H4 (cell line): ENCODE data around the gene RXRA. TPM values are rescaled to one million over a fixed set of nuclear protein-coding genes. Genes with fewer than 3 reads are reported as not detected.

Experiments
- DNase-seq: peaks from one replicate; pipeline ENCODE4 v3.0.0-alpha.2; 2015; ENCODE audit warnings: low spot score
- total RNA-seq: library from RNA; depleted of rRNA; stranded (reverse); fragments of >200 nt; shearing (Covaris generic); gene quantifications from 2 replicates; pipeline ENCODE4 v1.2.3, GENCODE V29; 2014

Gene RXRA
- total RNA-seq, 1 experiment from 2014 or later = 11.2 TPM

DNA sequence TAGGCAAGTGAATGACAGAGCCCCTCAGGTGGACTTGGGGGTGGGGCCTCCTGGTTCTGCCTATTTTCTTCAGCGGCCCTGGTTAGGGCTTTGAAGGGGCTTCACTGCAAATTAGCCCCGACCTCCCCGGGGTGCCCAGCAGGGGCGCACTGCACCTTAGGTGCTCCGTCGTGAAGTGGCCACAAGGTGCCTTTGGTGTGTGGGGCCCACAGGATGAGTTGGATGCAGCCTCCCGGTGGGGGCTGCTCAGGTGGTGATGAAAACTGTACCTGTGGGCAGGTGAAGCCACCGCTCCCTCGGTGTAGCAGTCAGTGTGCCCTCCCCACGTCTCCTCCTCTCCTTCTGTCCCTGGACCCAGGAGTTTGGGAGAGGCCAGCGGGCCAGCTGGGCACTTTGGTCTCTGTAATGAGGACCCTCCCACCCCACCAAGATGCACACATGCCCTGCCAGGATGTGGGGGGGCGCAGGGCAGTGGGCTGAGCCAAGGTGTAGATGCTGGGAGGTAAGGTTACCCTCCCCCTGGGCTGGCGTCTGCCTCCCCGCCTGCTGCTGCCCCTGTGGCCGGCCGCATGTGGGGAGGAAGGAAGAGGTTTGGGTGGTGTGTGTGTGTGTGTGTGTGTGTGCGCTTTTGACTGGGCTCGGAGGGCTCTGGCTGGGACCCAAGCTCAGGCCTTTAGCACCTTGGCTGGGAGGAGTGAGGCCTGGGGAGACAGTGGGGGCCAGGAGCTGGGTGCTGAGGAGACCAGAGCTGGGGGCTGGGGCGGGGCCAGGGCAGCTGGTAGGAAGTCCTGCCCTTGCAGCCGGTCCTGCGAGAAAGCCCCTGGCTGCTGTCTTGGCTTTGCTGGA lies 55.6 kb downstream of the RXRA start:
- DNase-seq = peak; percentile 65

DNA sequence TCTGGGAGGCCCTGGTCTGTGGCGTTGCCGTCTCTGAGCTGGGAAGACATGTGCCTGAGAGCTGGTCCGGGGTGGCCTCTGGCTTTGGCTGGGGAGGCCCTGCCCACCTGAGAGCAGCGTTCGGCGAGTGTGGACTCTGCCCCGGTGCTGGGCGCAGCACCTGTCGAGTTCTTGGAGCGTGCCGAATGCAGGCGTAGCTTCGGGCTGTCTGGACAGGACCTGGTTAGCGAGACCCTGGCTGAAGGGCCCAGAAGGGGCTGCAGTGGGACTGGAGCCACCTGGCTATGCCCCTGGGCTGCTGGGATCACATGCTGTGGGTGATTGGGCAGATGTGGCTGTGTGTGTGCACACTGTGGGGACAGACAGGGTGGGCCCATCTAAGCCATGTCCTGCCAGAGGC lies 56.5 kb downstream of the RXRA start:
- no peak for DNase-seq

DNA sequence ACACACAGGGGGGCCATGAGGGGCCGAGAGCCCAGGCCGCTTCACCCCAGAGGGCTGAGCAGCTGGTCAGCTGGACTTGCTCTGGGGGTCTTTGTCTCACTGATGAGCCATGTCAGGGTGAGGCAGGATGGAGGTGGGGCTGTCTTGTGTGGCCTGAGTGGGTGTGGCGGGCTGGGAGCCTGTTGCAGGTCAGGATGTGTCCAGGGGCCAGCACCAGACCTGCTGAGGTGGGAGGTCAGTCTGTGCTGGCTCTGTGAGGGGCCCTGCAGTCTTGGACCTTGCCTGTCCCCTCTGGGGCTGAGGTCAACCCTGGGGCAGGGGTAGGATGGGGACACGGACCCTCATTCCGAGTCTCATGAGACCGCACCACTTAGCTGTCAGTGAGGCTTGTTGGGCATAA lies 56.9 kb downstream of the RXRA start:
- DNase-seq = no peak

DNA sequence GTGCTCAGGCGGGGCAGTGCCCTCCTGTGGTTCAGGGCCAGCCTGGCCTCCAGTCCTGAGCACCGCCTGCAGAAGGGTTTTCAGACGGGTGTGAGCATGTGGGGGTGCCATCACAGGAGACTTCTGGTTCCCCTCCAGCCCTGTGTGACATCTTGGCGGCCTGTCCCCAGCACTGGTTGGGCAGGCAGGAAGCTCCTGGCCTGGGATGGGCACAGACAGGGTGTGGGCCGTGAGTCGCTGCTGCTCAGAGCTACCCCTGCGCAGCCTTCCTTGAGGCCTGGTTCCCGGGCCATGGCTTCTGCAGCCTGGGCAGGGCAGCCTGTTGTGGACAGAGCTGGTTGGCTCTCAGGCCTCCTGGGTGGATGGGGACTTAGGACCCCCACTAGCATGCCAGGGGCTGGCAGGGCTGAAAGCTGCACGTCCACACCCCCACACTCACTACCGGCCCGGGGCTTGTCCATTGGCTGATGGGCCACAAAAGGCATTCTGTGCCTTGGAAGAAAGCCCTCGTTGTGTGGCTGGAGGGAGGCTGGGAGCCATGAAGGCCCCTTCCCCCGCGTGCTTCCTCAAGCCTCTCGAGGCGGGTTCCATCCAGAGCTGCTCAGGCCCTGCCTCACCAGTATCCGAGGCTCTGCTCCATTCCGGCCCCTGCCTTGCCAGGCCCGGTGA lies 58.7 kb downstream of the RXRA start:
- DNase-seq = no peak

DNA sequence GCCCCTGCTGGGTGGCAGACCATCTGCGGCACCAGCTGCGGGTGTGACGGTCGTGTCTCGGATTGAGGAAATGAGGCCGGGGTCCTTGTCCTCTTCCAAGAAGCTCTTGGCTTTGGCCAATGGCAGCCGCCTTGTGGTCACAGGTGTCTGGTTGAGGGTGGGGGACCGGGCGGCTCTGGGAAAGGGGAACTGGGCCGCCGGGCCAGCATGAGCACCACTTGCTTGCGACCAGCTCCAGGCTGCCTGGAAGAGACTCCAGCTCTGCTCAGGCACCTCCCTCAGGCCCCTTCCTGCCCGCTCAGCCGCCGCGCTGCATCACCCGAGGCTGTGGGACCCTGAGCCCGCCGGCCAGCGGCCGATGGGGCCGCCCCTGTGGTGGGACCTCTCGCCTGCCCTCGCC lies 59.7 kb downstream of the RXRA start:
- DNase-seq = no peak

DNA sequence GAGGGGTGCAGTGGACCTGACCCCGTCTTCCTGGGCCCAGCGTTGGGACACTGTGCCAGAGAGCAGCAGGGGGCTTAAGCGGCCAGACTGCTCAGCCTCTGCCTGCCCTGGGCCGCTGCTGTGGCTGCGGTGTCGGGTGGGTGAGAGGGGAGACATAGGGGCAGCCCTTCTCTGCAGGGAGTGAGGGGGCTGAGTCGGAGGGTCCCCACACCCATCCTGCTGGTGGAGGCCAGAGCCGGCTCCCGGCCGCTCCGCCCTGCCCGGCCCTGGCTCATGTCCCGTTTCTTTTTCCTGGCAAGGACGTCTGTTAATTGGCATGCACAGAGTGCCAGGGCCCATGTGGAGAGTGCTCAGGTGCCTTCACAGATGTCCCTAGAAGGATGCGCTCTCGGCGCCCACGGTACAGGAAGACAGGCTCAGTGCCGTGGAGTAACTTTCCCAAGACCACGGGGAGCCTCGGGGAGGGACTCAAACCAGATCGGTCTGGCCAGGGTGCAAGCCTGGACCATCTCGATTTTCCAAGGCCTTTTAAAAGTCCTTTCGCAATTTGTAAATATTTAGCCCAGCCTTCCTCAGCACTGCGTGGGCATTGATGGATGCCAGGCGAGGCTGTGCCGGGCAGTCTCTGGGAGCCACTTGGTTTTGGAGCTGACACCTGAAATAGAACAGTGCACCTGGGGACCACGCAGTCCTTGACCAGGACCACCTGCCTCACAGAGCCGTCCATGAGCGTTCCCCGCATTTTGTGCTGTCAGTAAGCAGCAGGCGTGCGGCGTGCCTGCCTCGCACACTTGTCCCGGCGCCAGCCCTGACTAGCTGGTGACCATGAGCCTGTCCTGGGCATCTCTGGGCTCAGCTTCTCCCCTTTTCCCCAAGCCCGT lies 60.9 kb downstream of the RXRA start:
- no peak for DNase-seq

DNA sequence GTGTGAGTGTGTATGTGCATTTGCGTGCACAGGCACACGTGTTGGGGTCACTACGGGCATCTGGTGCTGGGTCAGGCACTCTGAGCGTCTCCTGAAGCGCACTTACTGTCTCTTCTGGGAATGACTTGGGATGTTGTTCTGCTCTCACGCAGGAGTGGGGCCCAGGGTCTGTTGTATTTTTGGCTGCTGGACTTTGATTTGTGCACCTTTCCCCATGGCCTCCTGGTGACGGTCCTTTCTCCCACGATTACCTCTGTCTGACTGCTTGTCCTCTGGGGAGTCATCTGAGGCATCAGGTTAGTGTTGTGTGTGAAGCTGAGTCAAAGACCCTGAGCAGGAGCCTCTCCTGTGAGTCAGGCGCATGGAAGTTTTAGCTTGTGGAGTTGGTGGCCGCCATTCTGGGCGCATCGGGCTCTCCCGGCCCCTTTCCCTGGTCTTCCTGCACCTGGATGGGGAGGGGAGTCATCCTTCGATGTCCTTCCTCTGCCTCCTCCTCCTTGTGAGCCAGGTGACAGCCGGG lies 62.1 kb downstream of the RXRA start:
- DNase-seq = no peak

DNA sequence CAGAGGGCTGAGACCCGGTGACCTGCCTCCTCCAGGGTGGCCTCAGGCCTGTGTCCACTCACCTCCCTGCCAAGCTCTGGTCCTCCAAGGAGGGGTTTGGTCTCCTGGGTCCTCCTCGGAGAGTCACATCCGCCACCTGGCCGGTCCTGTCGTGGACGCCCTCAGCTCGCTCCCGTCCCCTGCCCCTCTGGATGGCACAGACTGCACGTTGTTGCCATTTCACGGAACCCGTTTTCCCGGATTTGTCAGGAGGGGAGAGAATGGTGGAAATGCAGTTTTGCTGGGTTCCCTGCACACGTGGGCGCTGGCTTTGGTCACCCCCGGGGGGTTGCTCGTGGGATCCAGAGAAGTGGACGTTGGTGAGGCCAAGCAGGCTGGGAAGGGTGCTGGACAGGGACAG lies 62.7 kb downstream of the RXRA start:
- DNase-seq = no peak

DNA sequence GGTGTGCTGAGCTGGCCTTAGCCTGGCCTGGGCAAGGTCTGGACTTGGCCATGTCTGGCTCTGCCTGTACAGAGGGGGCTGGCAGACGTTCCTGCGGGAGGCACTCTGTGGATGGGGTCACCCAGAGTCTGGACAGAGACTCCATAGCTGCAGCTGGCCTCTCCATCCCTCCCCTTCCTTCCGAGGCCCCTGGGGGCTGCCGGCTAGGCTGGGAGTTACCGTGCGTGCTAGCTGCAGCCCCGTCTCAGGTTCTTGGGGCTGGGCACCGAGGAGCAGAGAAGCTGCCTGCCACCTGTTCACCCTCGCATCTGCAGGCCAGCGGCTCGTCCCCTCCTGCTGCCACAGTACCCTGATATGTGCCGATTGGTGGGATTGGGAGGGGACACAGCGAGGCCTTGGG lies 63.4 kb downstream of the RXRA start:
- DNase-seq = no peak

DNA sequence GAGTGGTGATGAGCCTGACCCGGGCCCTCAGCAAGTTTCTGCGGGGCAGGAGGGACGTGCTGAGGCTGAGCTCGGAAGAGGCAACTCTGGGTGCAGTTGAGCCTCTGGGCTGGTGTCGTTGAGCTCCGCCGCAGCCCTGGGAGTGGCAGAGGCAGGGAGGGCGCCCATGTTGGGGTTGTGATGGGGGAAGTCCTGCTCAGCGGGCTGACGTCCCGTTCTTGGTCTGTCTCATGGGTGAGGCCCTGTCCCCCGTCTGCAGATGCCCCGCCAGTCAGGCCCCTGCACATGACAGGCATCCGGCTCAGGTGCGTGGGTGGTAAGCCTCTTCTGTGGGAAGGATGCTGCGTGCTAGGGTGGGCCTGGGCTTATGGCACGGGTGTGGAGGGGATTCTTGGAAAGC lies 64.3 kb downstream of the RXRA start:
- DNase-seq = no peak

DNA sequence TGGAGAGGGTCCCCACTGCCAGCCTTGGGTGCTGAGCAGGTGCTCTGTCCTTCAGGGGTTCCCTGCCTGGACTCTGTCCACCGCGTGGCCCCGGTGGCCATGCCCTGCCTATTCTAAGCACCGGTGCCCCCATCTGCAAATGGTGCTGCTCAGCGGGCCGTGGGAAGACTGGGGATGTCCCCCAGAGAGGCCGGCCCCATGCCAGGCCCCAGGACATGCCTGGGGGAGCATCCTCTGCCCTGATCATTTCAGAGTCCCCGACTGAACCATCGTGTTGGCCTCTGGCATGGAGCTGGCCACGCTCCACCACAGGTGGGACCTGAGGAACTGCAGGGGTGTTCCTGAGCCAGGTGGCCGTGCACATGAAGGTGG lies 64.7 kb downstream of the RXRA start:
- DNase-seq = no peak

DNA sequence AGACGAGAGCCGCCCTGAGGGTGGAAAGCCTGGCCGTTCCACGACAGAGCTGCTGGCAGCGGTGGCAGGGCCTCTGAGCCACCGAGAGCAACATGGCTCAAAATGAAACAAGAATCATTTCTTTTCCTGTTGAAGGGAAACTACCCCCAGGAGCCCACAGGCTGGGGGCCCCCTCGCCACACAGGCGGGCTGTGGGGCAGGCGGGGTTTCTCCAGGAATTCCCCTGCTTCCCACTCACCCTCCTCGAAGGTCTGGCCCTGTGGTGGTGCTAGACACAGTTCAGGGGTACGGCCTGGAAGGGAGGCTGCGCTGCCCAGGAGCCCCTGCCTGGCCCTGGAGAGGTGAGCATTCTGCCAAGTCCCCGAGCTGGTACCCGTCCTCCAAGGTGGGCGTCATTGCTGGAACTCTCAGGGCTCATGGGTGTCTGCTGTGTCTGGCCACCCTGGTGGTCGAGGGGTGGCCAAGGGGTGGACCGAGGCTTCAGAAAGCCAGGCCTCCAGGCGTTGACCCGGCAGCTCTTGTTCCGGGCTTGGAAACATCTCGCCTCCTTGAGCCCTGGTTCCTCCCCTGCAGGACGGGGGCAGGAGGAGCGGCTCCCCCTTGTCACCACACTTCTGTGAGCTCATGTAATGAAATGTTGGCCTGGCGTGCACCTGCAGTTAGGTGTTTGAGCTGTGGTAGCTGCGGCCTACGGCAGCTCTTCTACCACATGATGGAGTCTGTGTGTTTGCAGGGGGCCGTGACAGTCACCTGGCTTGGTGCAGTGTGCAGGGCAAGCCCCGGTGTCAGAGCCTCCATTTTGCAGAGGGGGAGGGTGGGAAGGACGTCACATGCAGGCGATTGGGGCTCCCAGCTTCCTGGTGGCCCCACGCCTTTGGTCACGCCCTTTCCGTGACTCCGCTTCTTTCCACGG lies 65.3 kb downstream of the RXRA start:
- DNase-seq = no peak

DNA sequence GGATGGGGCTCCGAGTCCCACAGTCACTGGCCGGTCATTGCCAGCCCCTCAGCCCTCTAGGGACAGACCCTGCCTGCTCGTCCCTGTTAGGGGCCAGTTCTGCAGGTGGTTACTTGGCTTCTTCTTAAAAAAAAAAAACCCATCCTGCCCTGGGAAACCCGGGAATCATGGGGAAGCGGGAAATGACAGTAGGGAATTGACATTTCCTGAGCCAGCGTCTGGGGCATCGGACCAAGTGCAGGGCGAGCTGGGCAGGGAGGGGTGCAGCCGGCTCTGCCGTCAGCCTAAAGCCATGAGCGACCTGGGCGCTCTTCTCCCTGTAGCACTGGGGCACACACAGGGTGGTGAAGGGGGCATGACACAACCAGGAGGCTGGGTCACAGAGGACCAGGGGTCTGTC lies 66.6 kb downstream of the RXRA start:
- no peak for DNase-seq

DNA sequence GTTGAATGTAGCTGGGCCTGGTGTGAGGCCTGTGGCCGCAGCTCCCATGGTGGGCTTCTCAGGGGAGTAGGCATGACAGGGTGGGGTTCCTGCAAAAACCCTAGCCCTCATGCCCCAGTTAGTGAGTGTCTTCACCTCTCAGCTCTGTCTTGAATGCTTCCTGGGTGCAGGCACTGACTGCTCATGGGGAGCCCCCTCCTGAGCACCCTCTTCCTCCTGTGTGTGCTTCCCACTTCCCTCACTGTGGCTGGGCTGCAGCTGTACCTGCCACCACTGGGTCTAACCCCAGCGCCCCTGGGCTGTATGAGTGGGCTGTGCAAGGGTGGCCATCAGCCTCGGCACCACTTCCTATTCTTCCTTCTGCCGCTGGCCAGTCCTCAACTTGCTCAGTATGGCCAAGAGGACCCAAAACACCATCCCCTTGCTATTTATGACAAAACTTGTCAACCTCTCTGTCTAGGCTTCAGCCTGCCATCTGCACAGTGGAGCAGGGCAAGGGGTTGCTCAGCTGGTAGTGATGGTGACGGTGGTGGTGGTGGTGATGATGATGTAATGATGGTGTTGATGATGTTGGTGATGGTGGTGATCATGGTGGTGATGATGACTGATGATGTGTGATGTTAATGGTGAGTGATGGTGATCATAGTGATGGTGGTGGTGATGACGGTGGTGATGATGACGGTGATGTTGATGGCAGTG lies 67.5 kb downstream of the RXRA start:
- DNase-seq = no peak

DNA sequence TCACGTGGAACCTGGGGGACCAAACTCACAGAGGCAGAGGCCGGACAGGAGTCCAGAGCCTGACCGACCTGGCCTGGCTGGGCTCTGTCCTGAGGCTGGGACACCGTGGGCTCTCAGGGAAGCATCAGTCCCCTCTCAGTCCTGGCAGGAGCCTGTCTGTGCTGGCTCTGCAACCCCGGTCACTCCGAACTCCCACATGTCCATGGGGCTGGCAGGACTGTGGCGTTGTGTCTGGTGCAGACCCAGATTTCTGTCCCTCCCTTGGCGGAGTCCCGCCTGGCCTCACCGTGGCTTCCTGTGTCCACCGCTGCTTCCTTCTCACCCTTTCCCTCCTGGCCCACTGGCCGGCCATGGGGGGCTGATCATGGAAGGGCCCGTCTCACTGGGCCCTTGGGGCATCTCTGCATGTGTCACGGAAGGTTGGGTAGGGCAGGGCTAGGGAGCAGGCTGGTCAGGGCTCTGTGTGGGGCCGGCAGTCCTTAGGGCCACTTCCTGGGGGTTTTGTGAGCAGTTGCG lies 68.8 kb downstream of the RXRA start:
- DNase-seq = no peak

DNA sequence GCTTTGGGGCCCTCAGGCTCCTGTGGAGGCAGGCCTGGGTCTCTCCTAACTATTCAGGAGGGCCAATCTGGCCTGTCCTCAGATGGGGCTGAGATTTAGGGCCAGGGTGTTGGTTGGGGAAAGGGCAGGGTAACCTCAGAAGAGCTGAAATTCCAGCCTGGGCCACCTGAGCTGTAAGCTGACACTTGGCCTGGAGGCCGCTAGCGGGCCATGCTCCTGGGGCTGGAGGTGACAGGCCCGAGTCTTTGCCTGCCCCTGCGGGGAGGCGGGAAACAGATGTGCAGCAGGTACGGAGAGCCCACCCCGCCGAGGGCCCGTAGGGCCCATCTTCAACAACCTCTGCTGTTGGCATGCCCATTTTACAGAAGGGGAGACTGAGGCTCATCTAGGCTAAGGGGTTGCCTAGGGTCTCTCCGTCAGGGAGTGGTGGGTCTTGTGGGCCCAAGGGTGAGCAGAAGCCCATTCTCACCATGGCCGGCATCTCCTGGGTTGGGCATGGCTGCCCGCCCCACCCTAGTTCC lies 69.5 kb downstream of the RXRA start:
- DNase-seq = no peak

DNA sequence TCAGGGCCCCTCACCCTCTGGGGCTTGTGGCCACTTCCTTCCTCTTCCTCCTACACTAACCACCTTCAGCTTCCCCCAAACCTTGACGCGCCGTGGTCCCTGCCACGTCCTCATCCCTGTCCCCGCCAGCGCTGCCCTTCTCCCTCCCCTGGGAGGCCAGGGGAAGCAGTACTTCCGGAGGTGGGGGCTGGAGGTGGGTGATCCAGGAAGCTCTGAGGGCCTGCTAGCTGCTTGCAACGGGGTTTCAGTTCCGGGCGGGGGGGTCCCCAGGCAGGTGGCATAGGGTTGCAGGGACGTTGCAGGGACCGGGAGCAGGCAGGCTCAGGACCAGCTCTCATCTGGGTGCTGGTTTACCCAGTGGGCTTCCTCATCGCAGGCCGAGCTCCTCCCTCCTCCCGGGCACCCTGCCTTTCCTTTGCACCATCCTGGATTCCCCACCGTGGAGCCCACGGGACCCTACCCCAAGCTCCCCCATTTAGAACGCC lies 70.0 kb downstream of the RXRA start:
- no peak for DNase-seq

DNA sequence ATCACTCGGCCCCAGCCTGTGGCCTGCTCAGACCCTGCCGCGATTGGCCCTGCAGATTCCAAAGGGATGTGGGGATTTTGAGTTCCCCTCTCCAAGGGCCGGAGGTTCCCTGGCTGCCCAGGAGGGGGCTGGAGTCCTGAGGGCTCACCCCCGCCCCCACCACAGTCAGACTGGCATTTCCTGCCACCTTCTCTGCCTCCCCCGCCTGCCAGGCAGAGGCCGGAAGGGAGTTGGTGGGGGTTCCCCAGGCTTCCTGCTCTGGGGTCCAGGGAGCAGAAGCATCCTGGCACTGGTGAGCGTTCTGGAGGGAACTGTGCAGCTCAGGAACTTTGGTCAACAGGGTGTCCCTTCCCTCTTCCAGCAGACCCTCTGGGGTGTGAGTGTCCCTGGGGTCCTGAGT lies 70.6 kb downstream of the RXRA start:
- no peak for DNase-seq

DNA sequence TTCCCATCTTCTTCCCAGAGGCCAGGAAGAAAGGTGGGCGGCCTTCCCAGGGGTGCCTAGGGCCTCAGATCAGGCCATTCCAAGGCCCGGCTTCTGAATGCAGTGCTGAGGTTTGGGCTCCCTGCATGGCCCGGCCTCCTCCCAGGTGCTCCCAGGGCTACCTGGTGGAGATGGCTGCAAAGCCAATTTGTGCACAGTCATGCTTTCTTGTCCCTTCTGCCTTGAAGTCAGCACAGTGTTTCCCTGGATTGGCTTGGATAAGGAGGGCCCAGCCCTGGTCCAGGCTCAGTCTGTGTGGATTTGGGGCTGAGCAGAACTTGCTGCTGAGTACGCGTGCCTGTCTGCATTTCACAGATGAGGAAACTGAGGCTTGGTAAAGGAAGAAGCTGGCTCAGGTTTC lies 72.5 kb downstream of the RXRA start:
- no peak for DNase-seq
